Neural cell (in vitro differentiated cells): ENCODE data around the gene UROC1.

Experiments used
- CTCF ChIP-seq: fragments of 450-650 bp; IDR thresholded peaks from 2 replicates; pipeline ENCODE4 v1.5.1; 2014; ENCODE audit warnings: antibody characterized with exemption, mild to moderate bottlenecking, moderate library complexity; ENCODE audit not compliant: poor library complexity, severe bottlenecking
- EP300 ChIP-seq: fragments of 450-650 bp; conservative IDR thresholded peaks from 2 replicates; pipeline ENCODE4 v1.6.1; 2014; ENCODE audit warnings: antibody characterized with exemption, mild to moderate bottlenecking, moderate library complexity; ENCODE audit not compliant: poor library complexity, severe bottlenecking
- EZH2 ChIP-seq: fragments of 200-600, 300-800 bp; shearing (Covaris generic), sonication (generic); IDR thresholded peaks from 2 replicates; pipeline ENCODE4 v1.6.1; 2014; ENCODE audit warnings: antibody characterized with exemption, low read length, borderline replicate concordance, mild to moderate bottlenecking; ENCODE audit not compliant: insufficient read depth, poor library complexity, severe bottlenecking
- MXI1 ChIP-seq: fragments of 450-650 bp; conservative IDR thresholded peaks from 2 replicates; pipeline ENCODE4 v1.6.1; 2014; ENCODE audit warnings: antibody characterized with exemption, mild to moderate bottlenecking; ENCODE audit not compliant: poor library complexity, severe bottlenecking
- POLR2AphosphoS5 ChIP-seq: IDR thresholded peaks from 2 replicates; pipeline ENCODE4 v1.6.1; 2012
- RAD21 ChIP-seq: fragments of 450-650 bp; conservative IDR thresholded peaks from 2 replicates; pipeline ENCODE4 v1.6.1; 2014; ENCODE audit warnings: antibody characterized with exemption, mild to moderate bottlenecking, moderate library complexity
- REST ChIP-seq: IDR thresholded peaks from 2 replicates; pipeline ENCODE4 v1.6.1; 2012; ENCODE audit warnings: borderline replicate concordance
- SMC3 ChIP-seq: fragments of 450-650 bp; conservative IDR thresholded peaks from 2 replicates; pipeline ENCODE4 v1.6.1; 2014; ENCODE audit warnings: antibody characterized with exemption, mild to moderate bottlenecking, moderate library complexity; ENCODE audit not compliant: poor library complexity

GRCh38 chr3:126452213-126452612 lies 65.4 kb downstream of the UROC1 start:
- TF ChIP-seq CTCF, result no peak
- no peak for TF ChIP-seq MXI1
- no peak for TF ChIP-seq EP300
- no peak for TF ChIP-seq EZH2
- TF ChIP-seq POLR2AphosphoS5, result no peak
- no peak for TF ChIP-seq SMC3
- no peak for TF ChIP-seq REST
- no peak for TF ChIP-seq RAD21
